ENCODE measurements around the gene DPH5. TPM values are rescaled to one million over a fixed set of nuclear protein-coding genes. Genes with fewer than 3 reads are reported as not detected.

DPH5 gene
- total and polyA plus RNA-seq, 2 of the 4 experiments (the other 2 are of a cell fraction) = 32.3 to 42.0 TPM

DNA sequence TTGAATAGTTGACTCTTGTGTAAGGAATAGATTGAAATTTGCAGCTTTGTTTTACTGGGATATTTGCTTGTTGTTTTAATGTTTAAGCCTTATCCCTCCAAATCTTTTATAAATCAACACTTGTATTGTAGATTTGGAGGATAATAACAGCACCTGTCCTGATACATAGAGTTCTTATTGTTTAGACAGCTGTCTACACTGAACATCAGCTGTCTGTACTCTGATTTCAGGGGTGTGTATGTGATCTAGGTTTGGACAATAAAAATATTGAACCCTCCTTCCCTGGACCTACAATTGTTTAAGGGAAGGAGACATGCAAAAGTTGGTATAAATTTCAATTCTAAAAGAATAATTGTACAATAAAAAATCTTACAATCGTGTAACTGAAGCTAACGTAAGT, 48.3 kb upstream of the DPH5 start:
- Histone ChIP-seq H4K8ac (ENCODE audit: low read depth in 2 of 2, low read length in 2 of 2) (no peak overlapping the region), H2AFZ (replicated peaks; ENCODE audit: low read length, poor library complexity) (no peak overlapping the region), H4K91ac (ENCODE audit: insufficient read depth, low read depth, low read length) (no peak overlapping the region), H4K5ac (ENCODE audit: low read depth, low read length) (no peak overlapping the region), H3K4me3 (ENCODE audit: insufficient read depth, low read depth, low read length) (no peak overlapping the region), H2BK15ac (ENCODE audit: low read depth, low read length) (no peak overlapping the region), H3K56ac (ENCODE audit: extremely low read depth, insufficient read depth, low read length) (no peak overlapping the region), H4K20me1 (ENCODE audit: insufficient read depth, low read length) (no peaks in the 10 kb centered on the region), H3K27ac (ENCODE audit: insufficient read depth, low read length) (no peak overlapping the region), H3K27me3 (ENCODE audit: control insufficient read depth, insufficient read depth, low read length) (no peaks in the 10 kb centered on the region), H2BK5ac (ENCODE audit: low read depth, low read length, poor library complexity, severe bottlenecking) (no peak overlapping the region), H2AK9ac (replicated peaks; ENCODE audit: low read depth, low read length, poor library complexity) (no peak overlapping the region), H2BK20ac (ENCODE audit: low read depth, low read length) (no peak overlapping the region), H3K79me1 (ENCODE audit: low read depth in 1 of 2, low read length in 2 of 2) (no peaks in the 10 kb centered on the region; a peak in 1 of 4 replicates), H3K9me1 (ENCODE audit: insufficient read depth, low read length) (no peaks in the 10 kb centered on the region; the same call in 1 of the 2 replicates), H3K9me3 (ENCODE audit: control insufficient read depth, insufficient read depth, low read length) (no peaks in the 10 kb centered on the region), H3K4me2 (ENCODE audit: low read depth, low read length) (no peak overlapping the region), H3K18ac (ENCODE audit: low read depth, low read length) (no peak overlapping the region), H3K36me3 (ENCODE audit: control insufficient read depth, insufficient read depth, low read length) (peaks cover 2% of the 10 kb centered on the region; the same call in 1 of the 2 replicates), H3K4me1 (ENCODE audit: control insufficient read depth, insufficient read depth, low read length) (no peaks in the 10 kb centered on the region; the same call in 1 of the 2 replicates), H3K23ac (ENCODE audit: low read depth, low read length) (no peak overlapping the region), H3K4ac (ENCODE audit: low read depth, low read length) (no peak overlapping the region), H3K14ac (replicated peaks; ENCODE audit: low read depth, low read length) (no peak overlapping the region), H2BK120ac (ENCODE audit: low read depth, low read length) (no peak overlapping the region), H2AK5ac (ENCODE audit: low read depth, low read length) (no peak overlapping the region), H3K9ac (ENCODE audit: low read depth, low read length) (no peak overlapping the region)
- no TSS peak for BruUV-seq (replicated peaks)
- ChIA-PET POLR2A (ENCODE audit: unreplicated experiment) (no interaction called here), CTCF (no interaction called here)
- ATAC-seq (ENCODE audit: low read depth) (no peak), DNase-seq (no peak)
- in situ Hi-C loops (cut with MboI; ENCODE audit: low sequenced_read_pairs) (no loop called here), intact Hi-C loops (cut with micrococcal nuclease) (no loop called here), dilution Hi-C loops (cut with HindIII; ENCODE audit: low sequenced_read_pairs, unreplicated experiment) (no loop called here)
- no CpG with 5 or more reads among the region's 2 CpGs for WGBS, 2 experiments (ENCODE audit: extremely low coverage in 2 of 2, insufficient read length in 1 of 2)
- TF ChIP-seq MAFK (IDR thresholded peaks at IDR 0.05; ENCODE audit: low read depth, low read length) (no peak), RAD21 (IDR thresholded peaks at IDR 0.05; ENCODE audit: low read length) (no peak)
